GM21737 (cell line): ENCODE results near the gene SLC6A6.
A peak's percentile ranks its signal among the peaks of the same experiment; 100 is the strongest.

Experiments
- ATAC-seq: cut with Tn5 transposase; IDR thresholded peaks from one replicate; pipeline ENCODE4 v1.9.1; 2021; ENCODE audit warnings: mild to moderate bottlenecking, moderate library complexity; ENCODE audit not compliant: unreplicated experiment

SLC6A6 gene

GRCh38 chr3:14371573-14372474, 30.6 kb upstream of the SLC6A6 start:
- ATAC-seq: peak; percentile 61

DNA sequence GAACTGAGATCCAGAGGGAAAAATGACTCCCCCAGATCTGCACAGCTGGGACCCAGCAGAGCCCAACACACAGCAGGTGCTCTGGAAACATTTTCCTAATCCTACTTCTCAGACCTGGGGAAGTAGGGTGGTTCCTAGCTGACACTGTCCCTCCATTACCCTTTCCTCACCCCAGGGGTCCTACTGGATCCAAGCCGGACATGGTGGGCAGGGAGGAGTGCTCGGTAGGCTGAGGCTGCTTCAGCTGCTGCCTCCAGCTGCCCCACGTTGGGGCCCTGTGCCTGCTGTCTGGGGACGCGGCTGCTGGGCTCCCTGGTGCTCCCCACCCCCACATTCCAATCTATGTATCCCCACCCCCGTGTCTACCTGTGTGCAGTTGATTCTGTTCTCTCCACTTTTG, 29.8 kb upstream of the SLC6A6 start:
- ATAC-seq: no peak

- no peak for ATAC-seq
These were observed 28.5 kb upstream of the SLC6A6 start for GRCh38 chr3:14373753-14374376.

GRCh38 chr3:14374444-14374883, 27.9 kb upstream of the SLC6A6 start:
- no peak for ATAC-seq

- ATAC-seq: no peak
These were observed 27.2 kb upstream of the SLC6A6 start for GRCh38 chr3:14375192-14375591.

DNA sequence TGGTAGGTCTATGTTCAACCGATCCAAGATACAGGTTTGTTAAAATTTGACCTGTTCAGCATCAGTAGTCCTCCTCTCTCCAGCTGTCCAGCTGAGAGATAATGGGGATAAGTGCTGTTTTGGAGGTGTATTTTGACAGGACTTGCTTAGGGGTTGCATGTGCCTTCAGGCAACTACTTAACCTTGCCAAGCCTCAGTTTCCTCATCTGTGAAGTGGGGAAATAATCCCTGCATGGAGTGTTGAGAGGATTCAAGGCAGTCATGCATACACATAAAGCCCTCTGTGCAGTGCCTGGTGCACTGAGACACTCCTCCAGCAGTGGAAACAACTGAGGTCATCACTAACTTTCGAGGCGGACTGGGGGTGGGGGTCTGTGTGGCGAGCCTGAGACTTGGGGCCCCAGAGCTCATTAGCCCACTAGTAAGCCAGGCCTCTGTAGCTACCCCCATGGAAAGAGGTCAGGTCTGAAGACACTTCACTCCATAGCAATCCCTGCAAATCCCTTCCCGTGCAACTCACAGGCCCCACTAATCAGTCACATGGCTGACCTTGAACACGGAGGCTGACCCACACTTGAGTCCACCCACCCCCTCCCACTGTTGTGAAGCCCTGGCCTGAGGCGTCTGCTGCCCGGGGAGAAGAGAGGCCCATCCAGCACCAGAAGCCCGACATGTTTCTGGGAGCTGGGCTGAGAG, 25.9 kb upstream of the SLC6A6 start:
- no peak for ATAC-seq

- ATAC-seq: no peak
These were observed 25.2 kb upstream of the SLC6A6 start for GRCh38 chr3:14377044-14377837.

DNA sequence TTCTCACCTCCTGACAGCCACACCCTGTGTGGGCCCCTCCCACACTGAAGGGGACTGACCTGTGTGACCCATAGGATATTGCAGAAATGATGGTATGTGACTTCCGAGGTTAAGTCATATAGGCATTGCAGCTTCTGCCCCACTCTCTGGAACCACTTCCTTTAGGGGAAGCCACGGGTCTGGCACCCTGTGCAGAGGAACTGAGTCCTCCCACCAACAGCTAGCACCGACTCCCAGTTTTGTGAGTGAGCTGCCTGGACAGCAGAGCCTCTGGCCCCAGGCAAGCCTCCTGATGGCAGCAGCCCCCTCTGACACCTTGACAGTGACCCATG, 24.6 kb upstream of the SLC6A6 start:
- ATAC-seq: peak; percentile 69

GRCh38 chr3:14378415-14378814, 24.0 kb upstream of the SLC6A6 start:
- peak; percentile 8 for ATAC-seq

- ATAC-seq: no peak
These were observed 22.6 kb upstream of the SLC6A6 start for GRCh38 chr3:14379843-14380242.

- ATAC-seq: no peak
These were observed 16.2 kb upstream of the SLC6A6 start for GRCh38 chr3:14386254-14386653.

DNA sequence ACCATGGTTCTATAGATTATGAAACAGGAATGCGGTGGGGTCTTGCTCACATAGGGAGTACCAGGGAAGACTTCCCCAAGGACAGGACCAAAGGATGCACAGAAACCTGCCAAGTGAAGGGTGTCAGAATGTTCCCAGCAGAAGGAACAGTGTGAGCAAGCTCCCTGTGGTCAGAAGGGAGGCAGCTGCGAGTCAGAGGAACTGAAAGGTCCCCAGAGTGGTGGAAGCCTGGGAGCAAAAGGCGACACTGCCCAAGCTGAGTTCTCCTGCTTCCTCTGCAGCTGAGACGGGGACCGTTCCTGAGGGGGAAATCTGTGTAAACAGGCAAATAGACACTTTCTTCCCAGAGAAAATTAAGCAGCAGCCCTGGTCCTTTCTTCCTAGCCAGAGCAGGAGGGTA, 14.2 kb upstream of the SLC6A6 start:
- no peak for ATAC-seq

DNA sequence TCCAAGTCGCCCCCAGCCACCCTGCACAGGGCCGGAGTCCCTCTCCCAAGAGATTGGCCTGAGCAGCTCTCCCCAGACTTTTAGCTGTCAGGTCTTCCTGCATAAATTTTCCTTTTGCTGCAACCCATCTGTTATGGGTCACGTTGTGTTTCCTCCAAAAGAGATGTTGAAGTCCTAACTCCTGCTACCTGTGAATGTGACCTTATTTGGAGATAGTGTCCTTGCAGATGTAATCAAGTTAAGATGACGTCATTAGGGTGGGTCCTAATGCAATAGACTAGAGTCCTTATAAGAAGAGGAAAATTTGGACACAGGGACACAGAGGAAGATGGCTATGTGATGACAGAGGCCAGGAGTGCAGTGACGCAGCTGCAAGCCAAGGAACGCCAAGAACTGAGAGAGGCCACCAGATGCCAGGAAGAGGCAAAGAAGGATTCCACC, 13.2 kb upstream of the SLC6A6 start:
- ATAC-seq: no peak

DNA sequence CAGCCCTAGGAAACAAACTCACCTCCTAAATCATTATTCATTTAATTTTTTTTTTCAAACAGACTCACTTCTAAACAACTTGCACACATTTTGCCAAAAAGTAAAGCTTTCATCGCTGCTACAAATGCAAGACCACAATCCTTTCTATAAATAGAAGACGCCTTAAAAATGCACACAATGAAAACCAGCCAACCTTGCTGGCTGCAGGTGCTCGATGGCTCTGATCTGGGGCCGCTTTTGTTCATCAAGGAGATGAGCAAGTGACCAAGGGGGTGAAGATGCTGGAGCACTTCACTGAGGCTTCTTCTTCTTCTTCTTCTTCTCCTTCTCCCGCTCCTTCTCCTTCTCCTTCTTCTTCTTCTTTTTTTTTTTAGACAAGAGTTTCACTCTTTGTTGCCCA, 12.7 kb upstream of the SLC6A6 start:
- no peak for ATAC-seq

DNA sequence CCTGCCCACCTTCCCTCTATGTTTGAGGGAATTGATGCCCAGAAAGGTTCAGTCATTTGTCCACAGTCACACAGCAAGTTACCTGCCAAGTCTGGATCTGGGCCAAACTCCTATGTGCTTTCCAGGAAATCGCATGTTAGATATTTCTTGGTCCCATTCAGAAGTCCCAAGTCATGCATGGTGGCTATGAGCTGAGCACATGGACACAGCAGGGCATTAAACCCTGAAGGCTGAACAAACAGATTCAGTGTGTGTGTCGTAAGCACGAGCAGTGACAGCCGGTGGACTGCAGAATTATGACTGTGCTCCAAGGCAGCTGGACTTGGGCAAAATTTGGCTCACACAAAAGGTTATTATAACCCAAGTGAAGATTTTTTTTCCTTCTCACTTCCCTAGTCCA, 11.4 kb upstream of the SLC6A6 start:
- ATAC-seq: no peak

- no peak for ATAC-seq
These were observed 10.2 kb upstream of the SLC6A6 start for GRCh38 chr3:14392231-14392630.

GRCh38 chr3:14392803-14393319, 9.5 kb upstream of the SLC6A6 start:
- ATAC-seq: no peak

GRCh38 chr3:14393440-14394106, 8.8 kb upstream of the SLC6A6 start:
- ATAC-seq: no peak

DNA sequence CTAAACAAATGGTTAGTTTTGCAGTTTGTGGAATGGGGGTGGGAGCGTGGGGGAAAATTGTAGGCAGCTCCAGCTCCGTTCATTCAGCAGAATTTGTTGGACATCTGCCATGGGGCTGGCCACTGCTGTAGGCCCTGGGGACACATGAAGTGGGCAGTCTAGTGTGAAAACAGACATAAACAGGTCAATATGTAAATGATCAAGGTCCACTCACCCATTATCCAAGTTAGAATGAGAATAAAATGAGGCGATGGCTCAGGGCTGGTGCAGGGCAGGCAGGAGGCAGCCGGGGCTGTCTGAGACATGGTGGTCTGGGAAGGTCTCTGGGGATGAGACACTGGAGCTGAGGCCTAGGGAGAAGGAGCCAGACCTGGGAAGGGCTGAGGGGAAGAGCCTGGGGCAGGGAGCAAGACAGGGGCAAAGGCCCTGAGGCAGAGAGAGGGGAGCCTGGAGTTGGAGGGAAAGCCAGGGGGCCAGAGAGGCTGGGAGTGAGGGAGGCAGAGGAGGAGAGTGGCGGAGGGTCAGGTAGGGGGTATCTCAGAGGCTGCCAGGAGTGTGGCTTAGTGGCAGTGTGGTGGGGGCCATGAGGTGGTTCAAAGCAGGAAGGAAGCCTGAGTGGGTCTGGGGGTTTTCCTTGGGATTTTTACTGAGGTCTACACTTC, 6.2 kb upstream of the SLC6A6 start:
- no peak for ATAC-seq

GRCh38 chr3:14397046-14397445, 5.4 kb upstream of the SLC6A6 start:
- no peak for ATAC-seq
